ENCODE data around the gene ICE1.
"Not testable (repeated sequence)": the region's sequence is repeated elsewhere in the genome, so short reads cannot be mapped to it uniquely, and the experiment has no call there.

The ICE1 gene

GRCh38 chr5:5403741-5404140 is 18.7 kb upstream of the ICE1 start:
- H3K4me3 ChIP-seq (replicated peaks in 1 of 2; ENCODE audit: low read depth in 2 of 2, low read length in 2 of 2) = no peak overlapping the region
- no peak for DNase-seq (ENCODE audit: low read depth in 2 of 2)
- TF ChIP-seq, protein P1, sequence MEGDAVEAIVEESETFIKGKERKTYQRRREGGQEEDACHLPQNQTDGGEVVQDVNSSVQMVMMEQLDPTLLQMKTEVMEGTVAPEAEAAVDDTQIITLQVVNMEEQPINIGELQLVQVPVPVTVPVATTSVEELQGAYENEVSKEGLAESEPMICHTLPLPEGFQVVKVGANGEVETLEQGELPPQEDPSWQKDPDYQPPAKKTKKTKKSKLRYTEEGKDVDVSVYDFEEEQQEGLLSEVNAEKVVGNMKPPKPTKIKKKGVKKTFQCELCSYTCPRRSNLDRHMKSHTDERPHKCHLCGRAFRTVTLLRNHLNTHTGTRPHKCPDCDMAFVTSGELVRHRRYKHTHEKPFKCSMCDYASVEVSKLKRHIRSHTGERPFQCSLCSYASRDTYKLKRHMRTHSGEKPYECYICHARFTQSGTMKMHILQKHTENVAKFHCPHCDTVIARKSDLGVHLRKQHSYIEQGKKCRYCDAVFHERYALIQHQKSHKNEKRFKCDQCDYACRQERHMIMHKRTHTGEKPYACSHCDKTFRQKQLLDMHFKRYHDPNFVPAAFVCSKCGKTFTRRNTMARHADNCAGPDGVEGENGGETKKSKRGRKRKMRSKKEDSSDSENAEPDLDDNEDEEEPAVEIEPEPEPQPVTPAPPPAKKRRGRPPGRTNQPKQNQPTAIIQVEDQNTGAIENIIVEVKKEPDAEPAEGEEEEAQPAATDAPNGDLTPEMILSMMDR (IDR thresholded peaks at IDR 0.05; ENCODE audit: low read depth, low read length) = no peak

DNA sequence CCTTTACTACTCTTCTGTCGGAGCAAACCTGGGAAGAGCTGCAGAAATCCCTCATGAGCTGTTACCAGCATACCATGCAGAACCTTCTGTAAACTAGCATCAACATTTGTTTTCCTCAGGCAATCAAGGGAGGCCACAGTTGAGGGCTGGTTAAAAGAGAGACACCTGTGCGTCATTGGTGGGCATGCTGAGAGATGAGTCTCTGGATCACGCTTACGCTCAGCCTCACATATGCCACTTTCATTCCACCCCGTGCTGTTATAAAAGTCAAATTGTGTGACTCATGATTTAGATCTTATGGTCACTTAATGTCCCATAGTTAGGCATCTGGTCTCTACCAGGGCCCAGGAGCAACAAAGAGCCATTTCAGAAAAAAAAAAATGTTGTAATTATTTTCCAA is 18.1 kb upstream of the ICE1 start:
- TF ChIP-seq, protein P1 (IDR thresholded peaks at IDR 0.05; ENCODE audit: low read depth, low read length) = no peak
- DNase-seq (ENCODE audit: low read depth in 2 of 2) = no peak
- no peak overlapping the region for H3K4me3 ChIP-seq (replicated peaks in 1 of 2; ENCODE audit: low read depth in 2 of 2, low read length in 2 of 2)

DNA sequence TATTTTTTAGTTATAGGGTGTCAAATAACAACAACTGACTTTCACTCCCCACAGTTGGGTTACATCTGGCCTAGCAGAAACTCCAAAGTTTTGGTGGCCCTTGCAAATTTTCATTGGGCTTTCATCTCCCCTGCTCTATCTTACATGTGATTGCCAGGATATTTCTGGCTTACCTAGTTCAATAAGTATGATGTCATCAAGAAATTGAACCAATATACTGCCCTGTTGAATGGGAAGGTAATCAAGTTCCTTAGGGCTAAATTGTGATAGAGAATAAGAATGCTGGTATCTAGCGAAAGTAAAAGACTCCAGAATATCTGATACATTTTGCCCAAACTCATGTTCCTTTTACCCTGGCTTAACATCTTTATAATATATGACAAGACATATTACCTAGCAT is 17.0 kb upstream of the ICE1 start:
- TF ChIP-seq, protein P1 (IDR thresholded peaks at IDR 0.05; ENCODE audit: low read depth, low read length) = no peak
- H3K4me3 ChIP-seq (replicated peaks in 1 of 2; ENCODE audit: low read depth in 2 of 2, low read length in 2 of 2) = no peak overlapping the region
- DNase-seq (ENCODE audit: low read depth in 2 of 2) = no peak

GRCh38 chr5:5407924-5408323 is 14.6 kb upstream of the ICE1 start:
- H3K4me3 ChIP-seq (replicated peaks in 1 of 2; ENCODE audit: low read depth in 2 of 2, low read length in 2 of 2) = no peak overlapping the region
- TF ChIP-seq, protein P1 (IDR thresholded peaks at IDR 0.05; ENCODE audit: low read depth, low read length) = no peak
- no peak for DNase-seq (ENCODE audit: low read depth in 2 of 2)

- TF ChIP-seq, protein P1 (IDR thresholded peaks at IDR 0.05; ENCODE audit: low read depth, low read length) = no peak
- no peak for DNase-seq (ENCODE audit: low read depth in 2 of 2)
- H3K4me3 ChIP-seq (replicated peaks in 1 of 2; ENCODE audit: low read depth in 2 of 2, low read length in 2 of 2) = no peak overlapping the region
Observed at GRCh38 chr5:5409151-5409810, 13.2 kb upstream of the ICE1 start.

DNA sequence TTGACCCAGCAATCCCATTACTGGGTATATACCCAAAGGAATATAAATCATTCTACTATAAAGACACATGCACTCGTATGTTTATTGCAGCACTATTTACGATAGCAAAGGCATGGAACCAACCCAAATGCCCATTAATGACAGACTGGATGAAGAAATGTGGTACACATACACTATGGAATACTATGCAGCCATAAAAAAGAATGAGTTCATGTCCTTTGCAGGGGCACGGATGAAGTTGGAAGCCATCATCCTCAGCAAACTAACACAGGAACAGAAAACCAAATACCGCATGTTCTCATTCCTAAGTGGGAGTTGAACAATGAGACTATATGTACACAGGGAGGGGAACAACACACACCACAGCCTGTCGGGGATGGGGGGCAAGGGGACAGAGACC is 8.6 kb upstream of the ICE1 start:
- not testable (repeated sequence) for DNase-seq (ENCODE audit: low read depth in 2 of 2); H3K4me3 ChIP-seq (replicated peaks in 1 of 2; ENCODE audit: low read depth in 2 of 2, low read length in 2 of 2)

DNA sequence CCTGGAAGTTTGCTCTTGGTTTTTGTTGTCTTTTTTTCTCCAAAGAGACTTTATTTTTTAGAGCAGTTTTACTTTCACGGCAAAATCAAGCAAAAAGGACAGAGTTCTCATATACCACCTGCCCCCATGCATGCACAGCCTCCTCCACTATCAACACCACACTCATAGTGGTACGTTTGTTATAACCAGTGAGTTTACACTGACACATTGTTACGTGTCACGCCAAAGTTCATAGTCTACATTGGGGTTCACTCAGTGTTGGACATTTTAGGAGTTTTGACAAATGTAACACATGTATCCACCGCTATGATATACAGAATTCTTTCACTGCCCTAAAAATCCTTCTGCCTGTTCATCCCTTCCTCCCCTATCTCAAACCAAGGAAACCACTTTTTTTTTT is 7.5 kb upstream of the ICE1 start:
- no peak for DNase-seq (ENCODE audit: low read depth in 2 of 2)
- H3K4me3 ChIP-seq (replicated peaks in 1 of 2; ENCODE audit: low read depth in 2 of 2, low read length in 2 of 2) = no peak overlapping the region
- TF ChIP-seq, protein P1 (IDR thresholded peaks at IDR 0.05; ENCODE audit: low read depth, low read length) = no peak
